Stimulated activated CD4-positive, alpha-beta T cell treated with anti-CD3 and anti-CD28 coated beads, Interleukin-4, amount 100 ng/mL, for 4 hours (primary cell): ENCODE data around the gene GLDN.

Source experiments
- DNase-seq, 2 experiments: peaks; one replicate each; pipeline ENCODE4 v3.0.0-alpha.2; 2020

GLDN gene

DNA sequence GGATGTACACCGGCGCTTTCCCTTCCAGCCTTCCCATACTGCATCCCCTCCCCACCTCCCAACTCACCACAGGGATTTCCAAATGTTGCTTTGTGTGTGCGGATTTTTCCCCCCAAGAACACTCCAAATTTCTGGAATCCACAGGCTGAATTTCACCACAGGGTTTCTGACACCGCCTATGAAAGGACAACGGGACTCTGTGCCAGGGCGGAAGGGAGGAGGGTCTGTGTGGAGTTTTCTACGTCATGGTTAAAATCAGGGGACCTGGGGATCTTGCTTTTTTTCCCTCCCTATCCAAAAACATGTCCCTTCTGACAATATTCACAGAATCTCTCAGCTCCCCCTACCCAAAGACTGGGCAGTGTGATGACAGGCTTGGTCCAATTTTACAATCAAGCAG is 17.7 kb upstream of the GLDN start:
- DNase-seq, result no peak

- no peak for DNase-seq
Measured at GRCh38 chr15:51325167-51325566, 16.3 kb upstream of the GLDN start.

DNA sequence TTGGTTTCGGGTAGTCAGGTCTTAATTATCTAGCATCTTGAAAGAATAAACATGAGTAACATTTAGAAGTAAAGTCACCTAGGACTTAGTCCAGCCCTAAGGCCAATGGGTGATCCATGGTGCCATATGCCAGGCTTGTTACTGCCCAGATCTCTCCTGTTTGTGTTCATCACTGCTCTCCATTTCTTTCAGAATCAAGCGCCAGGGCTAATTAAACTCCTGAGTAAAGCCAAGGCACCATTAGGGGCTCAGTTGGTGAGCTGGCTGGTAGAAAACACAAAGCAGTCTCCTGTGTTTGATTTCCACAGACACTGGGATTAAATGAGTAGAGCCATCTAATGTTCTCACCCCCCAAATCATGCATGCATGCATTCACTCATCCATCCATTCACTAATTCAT is 14.4 kb upstream of the GLDN start:
- DNase-seq, result no peak

DNA sequence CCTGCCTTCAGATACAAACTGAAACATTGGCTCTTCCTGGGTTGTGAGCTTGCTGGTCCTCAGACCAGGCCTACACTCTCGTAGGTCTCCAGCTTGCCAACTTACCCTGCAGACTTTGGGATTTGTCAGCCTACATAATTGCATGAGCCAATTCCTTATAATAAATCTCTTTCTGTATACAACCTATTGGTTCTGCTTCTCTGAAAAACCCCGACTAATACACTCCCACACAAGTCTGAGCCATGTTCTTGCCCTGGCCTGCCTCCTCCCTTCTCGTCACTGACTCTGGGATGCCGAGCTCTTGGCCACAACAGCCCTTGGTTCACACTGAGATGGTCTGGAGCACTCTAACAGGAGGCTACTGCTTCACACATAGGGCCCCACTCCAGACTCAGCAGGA is 12.5 kb upstream of the GLDN start:
- no peak for DNase-seq

DNA sequence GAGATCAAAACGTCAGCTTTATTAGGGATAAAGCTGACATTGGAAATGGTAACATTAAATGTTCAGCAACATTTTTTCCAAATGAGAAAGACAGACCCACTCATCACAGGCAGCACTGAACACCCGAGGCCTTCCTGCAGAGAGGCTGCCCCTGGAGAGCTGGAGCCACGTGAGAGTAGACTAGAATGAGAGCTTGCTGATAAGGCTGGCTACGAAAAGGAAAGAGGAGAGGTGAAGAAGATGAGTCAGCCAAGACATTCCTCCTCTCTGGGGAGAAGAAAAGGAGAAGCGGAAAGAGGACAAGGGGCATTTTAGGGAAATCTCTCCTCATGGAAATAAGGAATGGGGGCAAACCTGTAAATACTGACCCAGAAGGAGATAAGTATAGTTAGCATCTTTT is 10.3 kb upstream of the GLDN start:
- DNase-seq, result no peak

- DNase-seq, result no peak
Measured at GRCh38 chr15:51332206-51333147, 9.0 kb upstream of the GLDN start.

- DNase-seq, result no peak
Measured at GRCh38 chr15:51333571-51333970, 7.9 kb upstream of the GLDN start.

GRCh38 chr15:51334011-51334451 is 7.4 kb upstream of the GLDN start:
- DNase-seq, result no peak

DNA sequence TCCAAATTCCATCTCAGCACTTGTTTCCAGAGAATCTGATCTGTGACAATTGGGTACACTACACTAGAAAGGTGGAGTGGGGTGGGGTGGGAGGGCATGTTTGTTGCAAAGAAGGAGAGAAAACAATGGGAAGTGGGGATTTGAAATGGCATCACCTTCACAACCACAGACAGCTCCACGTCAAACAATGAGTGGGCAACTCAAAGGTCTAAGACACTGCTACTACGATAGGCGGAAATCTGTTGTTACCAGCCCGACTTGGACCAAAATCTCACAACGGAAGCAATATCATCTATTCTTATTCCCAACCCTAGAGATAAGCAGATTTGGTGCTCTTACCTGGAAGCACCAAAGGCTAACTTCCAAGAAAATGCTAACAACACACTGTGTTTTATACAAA is 6.4 kb upstream of the GLDN start:
- no peak for DNase-seq

DNA sequence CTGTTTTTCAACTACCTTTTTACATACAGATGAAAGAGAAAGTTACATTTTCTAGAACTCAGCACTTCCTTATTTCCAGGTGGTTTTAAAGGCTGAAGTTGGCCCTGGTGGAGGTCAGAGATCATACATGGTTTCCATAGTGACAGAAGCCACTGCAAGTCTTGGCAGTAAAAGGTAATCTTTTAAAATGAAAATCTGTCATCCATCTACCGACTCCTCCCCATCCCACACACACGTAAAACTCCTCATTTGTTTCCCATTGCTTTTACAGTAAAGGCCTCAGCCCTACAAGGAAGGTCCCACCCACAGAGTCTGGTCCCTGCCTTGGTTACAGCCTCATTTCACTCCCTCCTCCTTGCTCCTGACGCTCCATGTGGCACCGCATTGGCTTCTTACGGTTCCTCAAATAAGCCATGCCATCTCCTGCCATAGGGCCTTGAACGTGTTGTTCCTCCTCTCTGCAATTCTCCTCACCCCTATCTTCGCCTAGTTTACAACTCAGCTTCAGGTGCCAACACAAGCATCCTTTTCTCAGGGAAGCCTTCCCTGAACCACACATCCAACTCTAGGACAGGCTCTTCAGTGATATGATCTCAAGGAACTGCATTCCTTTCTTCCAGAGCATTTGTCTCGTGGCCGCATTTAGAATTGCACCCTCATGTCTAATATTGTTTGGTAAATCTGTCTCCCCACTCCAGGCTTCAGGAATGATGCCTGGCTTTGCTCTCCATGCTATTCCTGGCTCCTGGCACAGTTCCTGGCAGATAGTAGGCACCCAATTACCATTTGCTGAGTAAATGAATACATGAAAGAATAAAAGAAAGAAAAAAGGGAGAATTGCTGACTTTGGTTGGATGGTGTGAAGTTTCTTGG is 5.7 kb upstream of the GLDN start:
- no peak for DNase-seq

- no peak for DNase-seq
Measured at GRCh38 chr15:51338496-51338895, 3.0 kb upstream of the GLDN start, which contains the start of gene CYP19A1. TSS of gene CYP19A1 (minus strand) at chr15:51338596. CDS start at chr15:51242912, 95,684 bp downstream.

DNA sequence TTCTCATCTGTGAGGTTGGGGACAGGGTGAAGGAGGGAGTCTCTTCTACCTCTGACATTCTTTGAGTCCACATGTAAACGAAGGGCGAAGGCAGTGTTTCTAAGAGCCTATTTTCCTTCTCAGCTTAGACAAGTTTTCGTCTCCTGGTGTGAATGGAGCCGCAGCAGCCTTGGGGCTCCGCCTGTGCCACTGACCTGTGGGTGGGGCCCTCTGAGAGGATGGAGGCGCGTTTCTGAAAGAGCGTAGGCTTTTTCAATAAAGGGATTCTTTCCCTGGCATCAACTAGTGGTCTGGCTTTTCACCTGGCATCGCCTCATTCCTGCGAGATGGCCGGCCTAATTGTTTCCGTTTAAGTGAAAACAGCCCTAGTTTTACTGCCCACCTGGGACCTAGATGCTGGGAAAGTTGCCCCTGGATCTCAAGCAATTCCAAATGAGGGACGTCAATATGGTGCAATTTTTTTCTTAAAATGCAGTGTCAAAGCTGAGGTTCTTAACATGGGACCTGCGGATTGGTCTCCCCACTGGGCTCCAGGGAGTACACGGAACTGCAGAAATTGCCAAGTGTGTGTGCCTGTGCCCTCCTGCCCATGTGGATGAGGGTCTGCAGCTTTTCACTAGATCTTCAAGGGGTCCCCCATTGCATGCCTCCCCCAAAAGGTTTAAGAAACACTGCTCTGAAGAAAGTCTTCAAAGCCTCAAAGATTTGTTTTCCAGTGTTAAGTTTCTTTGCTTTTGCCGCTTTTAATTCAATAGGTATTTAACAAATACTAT is 958 bp downstream of the GLDN start:
- DNase-seq, result no peak

DNA sequence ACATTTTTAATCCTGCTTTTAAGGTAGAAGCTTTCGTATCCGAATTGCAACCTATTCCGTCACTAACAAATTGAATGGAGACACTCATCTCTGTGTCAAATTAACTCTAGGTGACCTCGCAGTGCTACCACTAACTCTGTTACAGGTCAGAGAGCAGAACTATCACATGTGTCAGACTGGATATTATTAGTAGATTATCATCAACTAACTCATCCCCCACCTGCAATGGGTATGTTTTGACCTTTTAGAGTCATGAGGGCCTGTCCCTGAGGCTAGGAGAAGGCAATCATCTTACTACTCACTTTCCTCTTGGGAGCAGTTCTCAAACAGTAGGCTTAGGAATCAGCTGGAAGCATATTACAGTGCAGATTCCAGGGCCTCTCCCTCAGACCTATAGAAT is 2.0 kb downstream of the GLDN start:
- no peak for DNase-seq

- no peak for DNase-seq
Measured at GRCh38 chr15:51346136-51346535, 4.7 kb downstream of the GLDN start.

- no peak for DNase-seq
Measured at GRCh38 chr15:51348688-51349087, 7.2 kb downstream of the GLDN start.

- DNase-seq, result no peak
Measured at GRCh38 chr15:51349156-51349844, 7.8 kb downstream of the GLDN start.

- no peak for DNase-seq
Measured at GRCh38 chr15:51350723-51351122, 9.3 kb downstream of the GLDN start.

GRCh38 chr15:51353976-51354375 is 12.5 kb downstream of the GLDN start:
- no peak for DNase-seq

DNA sequence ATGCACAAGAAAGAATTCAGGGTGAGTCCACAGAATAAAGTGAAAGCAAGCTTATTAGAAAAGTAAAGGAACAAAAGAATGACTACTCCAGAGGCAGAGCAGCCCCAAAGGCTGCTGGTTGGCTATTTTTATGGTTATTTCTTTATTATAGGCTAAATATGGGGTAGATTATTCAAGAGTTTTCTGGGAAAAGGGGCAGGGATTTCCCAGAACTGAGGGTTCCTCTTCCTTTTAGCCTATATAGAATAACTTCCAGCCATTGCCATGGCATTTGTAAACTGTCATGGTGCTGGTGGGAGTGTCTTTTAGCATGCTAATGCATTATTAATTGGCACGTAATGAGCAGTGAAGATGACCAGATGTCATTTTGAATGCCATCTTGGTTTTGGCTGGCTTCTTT is 13.6 kb downstream of the GLDN start:
- no peak for DNase-seq

DNA sequence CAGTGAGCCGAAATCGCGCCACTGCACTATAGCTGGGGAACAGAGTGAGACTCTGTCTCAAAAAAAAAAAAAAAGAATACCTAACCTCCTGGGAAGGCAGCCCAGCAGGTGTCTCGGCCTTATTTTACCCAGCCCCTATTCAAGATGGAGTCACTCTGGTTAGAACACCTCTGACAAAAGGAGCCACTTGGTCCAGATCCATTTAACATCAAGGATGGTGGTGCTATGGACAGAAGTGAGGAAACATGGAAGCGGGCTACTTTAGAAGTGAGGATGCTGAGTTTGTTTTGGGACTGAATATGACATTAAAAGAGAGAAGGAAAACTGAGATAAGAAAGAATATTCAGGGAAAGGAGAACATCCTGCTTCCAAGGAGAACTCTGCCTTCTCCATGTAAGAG is 14.7 kb downstream of the GLDN start:
- no peak for DNase-seq

GRCh38 chr15:51356983-51357382 is 15.5 kb downstream of the GLDN start:
- DNase-seq, result no peak

DNA sequence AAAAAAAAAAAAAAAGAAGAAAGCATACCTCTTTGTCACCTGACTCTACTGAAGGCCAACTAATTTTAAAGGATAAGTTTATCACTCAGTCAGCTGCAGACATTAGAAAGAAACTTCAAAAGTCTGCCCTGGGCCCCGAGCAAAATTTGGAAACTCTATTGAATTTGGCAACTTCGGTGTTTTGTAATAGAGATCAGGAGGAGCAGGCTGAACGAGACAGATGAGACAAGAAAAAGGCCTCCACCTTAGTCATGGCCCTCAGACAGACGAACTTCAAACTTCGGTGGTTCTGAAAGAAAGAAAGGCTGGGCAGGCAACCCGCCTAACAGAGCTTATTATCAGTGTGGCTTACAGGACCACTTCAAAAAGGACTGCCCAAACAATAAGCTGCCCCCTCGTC is 18.5 kb downstream of the GLDN start:
- no peak for DNase-seq
